ENCODE results near the gene GNLY. TPM values are rescaled to one million over a fixed set of nuclear protein-coding genes. Genes with fewer than 3 reads are reported as not detected.

Gene GNLY
- total and polyA plus RNA-seq, 2 of the 4 experiments (the other 2 are of a cell fraction) = not detected

DNA sequence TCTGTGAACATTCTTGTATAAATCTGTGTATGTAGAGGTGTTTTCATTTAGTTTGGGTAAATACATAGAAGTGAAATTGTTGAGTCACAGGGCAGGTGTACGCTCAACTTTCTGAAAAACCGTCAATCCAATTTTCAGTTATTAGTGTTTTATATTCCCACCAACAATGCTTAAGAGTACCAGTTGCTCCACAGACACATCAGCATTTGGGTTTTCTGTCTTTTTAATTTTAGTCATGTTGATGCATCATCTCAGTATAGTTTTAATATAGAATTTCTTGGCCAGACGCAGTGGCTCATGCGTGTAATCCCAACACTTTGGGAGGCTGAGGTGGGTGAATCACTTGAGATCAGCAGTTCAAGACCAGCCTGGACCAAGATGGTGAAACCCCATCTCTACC lies 3.2 kb upstream of the GNLY start:
- Histone ChIP-seq H2BK20ac (ENCODE audit: low read depth, low read length) (no peak overlapping the region), H3K79me1 (ENCODE audit: low read depth in 1 of 2, low read length in 2 of 2) (no peaks in the 10 kb centered on the region), H3K18ac (ENCODE audit: low read depth, low read length) (no peak overlapping the region), H4K5ac (ENCODE audit: low read depth, low read length) (no peak overlapping the region), H4K91ac (ENCODE audit: insufficient read depth, low read depth, low read length) (no peak overlapping the region), H3K27ac (ENCODE audit: insufficient read depth, low read length) (no peak overlapping the region), H2AK9ac (replicated peaks; ENCODE audit: low read depth, low read length, poor library complexity) (no peak overlapping the region), H3K9me3 (ENCODE audit: control insufficient read depth, insufficient read depth, low read length) (no peaks in the 10 kb centered on the region), H3K4ac (ENCODE audit: low read depth, low read length) (no peak overlapping the region), H3K27me3 (ENCODE audit: control insufficient read depth, insufficient read depth, low read length) (peaks cover 6% of the 10 kb centered on the region; the same call in 1 of the 2 replicates), H2BK15ac (ENCODE audit: low read depth, low read length) (no peak overlapping the region), H3K4me2 (ENCODE audit: low read depth, low read length) (no peak overlapping the region), H3K56ac (ENCODE audit: extremely low read depth, insufficient read depth, low read length) (no peak overlapping the region), H2BK5ac (ENCODE audit: low read depth, low read length, poor library complexity, severe bottlenecking) (no peak overlapping the region), H3K4me3 (ENCODE audit: insufficient read depth, low read depth, low read length) (no peak overlapping the region), H4K20me1 (ENCODE audit: insufficient read depth, low read length) (no peaks in the 10 kb centered on the region), H3K9me1 (ENCODE audit: insufficient read depth, low read length) (peaks cover 6% of the 10 kb centered on the region; the same call in 1 of the 2 replicates), H3K14ac (replicated peaks; ENCODE audit: low read depth, low read length) (no peak overlapping the region), H3K36me3 (ENCODE audit: control insufficient read depth, insufficient read depth, low read length) (no peaks in the 10 kb centered on the region), H4K8ac (ENCODE audit: low read depth in 2 of 2, low read length in 2 of 2) (no peak overlapping the region), H3K4me1 (ENCODE audit: control insufficient read depth, insufficient read depth, low read length) (peaks cover 3% of the 10 kb centered on the region; the same call in 1 of the 2 replicates), H3K9ac (ENCODE audit: low read depth, low read length) (no peak overlapping the region), H2AK5ac (ENCODE audit: low read depth, low read length) (no peak overlapping the region), H2AFZ (replicated peaks; ENCODE audit: low read length, poor library complexity) (no peak overlapping the region), H2BK120ac (ENCODE audit: low read depth, low read length) (no peak overlapping the region), H3K23ac (ENCODE audit: low read depth, low read length) (no peak overlapping the region)
- ChIA-PET POLR2A (ENCODE audit: unreplicated experiment) (interaction anchor here (0.6 kb wide), 1 partner anchor 45 kb away, joined by 3 read pairs; no protein-coding TSS in a partner anchor), CTCF (no interaction called here)
- dilution Hi-C loops (cut with HindIII; ENCODE audit: low sequenced_read_pairs, unreplicated experiment) = no loop called here
- DNase-seq (no peak), ATAC-seq (ENCODE audit: low read depth) (no peak)
- TF ChIP-seq, protein P1, sequence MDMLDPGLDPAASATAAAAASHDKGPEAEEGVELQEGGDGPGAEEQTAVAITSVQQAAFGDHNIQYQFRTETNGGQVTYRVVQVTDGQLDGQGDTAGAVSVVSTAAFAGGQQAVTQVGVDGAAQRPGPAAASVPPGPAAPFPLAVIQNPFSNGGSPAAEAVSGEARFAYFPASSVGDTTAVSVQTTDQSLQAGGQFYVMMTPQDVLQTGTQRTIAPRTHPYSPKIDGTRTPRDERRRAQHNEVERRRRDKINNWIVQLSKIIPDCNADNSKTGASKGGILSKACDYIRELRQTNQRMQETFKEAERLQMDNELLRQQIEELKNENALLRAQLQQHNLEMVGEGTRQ (IDR thresholded peaks at IDR 0.05; ENCODE audit: low read depth, low read length) = no peak
- TF ChIP-seq RAD21 (IDR thresholded peaks at IDR 0.05; ENCODE audit: low read length) (no peak), MXI1 (IDR thresholded peaks at IDR 0.05; ENCODE audit: borderline replicate concordance, low read depth, low read length) (no peak), MAFK (IDR thresholded peaks at IDR 0.05; ENCODE audit: low read depth, low read length) (no peak), CHD1 (IDR thresholded peaks at IDR 0.05; ENCODE audit: low read depth, low read length) (no peak), RFX5 (IDR thresholded peaks at IDR 0.05; ENCODE audit: low read depth, low read length) (no peak), FOS (IDR thresholded peaks at IDR 0.05; ENCODE audit: low read depth, low read length) (no peak), POLR2A (IDR thresholded peaks at IDR 0.05; ENCODE audit: low read depth, low read length) (no peak), CEBPB (IDR thresholded peaks at IDR 0.05; ENCODE audit: low read depth, low read length) (no peak), NFE2L2 (IDR thresholded peaks at IDR 0.05; ENCODE audit: low read depth, low read length) (no peak), BHLHE40 (IDR thresholded peaks at IDR 0.05; ENCODE audit: low read depth, low read length) (no peak), SMC3 (IDR thresholded peaks at IDR 0.05; ENCODE audit: low read depth, low read length) (no peak), MAZ (IDR thresholded peaks at IDR 0.05; ENCODE audit: borderline replicate concordance, low read depth, low read length) (no peak), RCOR1 (IDR thresholded peaks at IDR 0.05; ENCODE audit: insufficient replicate concordance, low read length) (no peak)
- TF ChIP-seq, protein P2, sequence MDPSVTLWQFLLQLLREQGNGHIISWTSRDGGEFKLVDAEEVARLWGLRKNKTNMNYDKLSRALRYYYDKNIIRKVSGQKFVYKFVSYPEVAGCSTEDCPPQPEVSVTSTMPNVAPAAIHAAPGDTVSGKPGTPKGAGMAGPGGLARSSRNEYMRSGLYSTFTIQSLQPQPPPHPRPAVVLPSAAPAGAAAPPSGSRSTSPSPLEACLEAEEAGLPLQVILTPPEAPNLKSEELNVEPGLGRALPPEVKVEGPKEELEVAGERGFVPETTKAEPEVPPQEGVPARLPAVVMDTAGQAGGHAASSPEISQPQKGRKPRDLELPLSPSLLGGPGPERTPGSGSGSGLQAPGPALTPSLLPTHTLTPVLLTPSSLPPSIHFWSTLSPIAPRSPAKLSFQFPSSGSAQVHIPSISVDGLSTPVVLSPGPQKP (IDR thresholded peaks at IDR 0.05; ENCODE audit: borderline replicate concordance, low read depth, low read length) = no peak
- TF ChIP-seq, protein P3, sequence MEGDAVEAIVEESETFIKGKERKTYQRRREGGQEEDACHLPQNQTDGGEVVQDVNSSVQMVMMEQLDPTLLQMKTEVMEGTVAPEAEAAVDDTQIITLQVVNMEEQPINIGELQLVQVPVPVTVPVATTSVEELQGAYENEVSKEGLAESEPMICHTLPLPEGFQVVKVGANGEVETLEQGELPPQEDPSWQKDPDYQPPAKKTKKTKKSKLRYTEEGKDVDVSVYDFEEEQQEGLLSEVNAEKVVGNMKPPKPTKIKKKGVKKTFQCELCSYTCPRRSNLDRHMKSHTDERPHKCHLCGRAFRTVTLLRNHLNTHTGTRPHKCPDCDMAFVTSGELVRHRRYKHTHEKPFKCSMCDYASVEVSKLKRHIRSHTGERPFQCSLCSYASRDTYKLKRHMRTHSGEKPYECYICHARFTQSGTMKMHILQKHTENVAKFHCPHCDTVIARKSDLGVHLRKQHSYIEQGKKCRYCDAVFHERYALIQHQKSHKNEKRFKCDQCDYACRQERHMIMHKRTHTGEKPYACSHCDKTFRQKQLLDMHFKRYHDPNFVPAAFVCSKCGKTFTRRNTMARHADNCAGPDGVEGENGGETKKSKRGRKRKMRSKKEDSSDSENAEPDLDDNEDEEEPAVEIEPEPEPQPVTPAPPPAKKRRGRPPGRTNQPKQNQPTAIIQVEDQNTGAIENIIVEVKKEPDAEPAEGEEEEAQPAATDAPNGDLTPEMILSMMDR (conservative IDR thresholded peaks at IDR 0.05; ENCODE audit: low read depth, low read length) = no peak
- whole genome bisulfite sequencing, 2 experiments (ENCODE audit: extremely low coverage in 2 of 2, insufficient read length in 1 of 2) = no CpG with 5 or more reads among the region's 4 CpGs
- in situ Hi-C loops (cut with MboI; ENCODE audit: low sequenced_read_pairs) = no loop called here
- intact Hi-C loops (cut with micrococcal nuclease) = no loop called here
- BruUV-seq (replicated peaks) = no TSS peak

Measured in IMR-90 (cell line).